Measurements from ENCODE around the gene KLF14.

KLF14 gene

DNA sequence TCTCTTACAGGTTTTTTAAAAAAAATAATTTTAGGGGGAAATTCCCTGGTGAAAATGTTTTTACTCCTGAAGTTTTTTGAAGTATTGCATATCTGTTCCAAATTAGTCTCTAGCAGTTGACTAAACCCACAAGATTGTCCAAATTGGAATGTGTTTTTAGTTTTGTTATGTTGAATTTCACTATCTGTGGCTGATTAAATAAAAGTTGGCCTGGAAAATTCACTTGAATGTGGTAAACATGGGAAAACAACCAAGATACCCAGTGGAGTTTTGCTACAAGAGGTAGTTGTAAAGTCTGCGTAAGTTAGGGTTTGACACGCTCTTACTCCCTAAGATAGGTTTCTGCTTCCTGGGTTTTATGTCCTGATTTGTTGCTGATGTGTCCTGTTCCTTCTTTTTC, 51.0 kb downstream of the KLF14 start:
- no peaks in the 10 kb centered on the region for H3K79me2 ChIP-seq (ENCODE audit: insufficient read depth, low read length)
- no peaks in the 10 kb centered on the region for H3F3A ChIP-seq (ENCODE audit: insufficient read depth)
- no peak overlapping the region for H3K9ac ChIP-seq (ENCODE audit: low read length)
- no peaks in the 10 kb centered on the region for H4K20me1 ChIP-seq (ENCODE audit: low read depth, low read length)
- H3K27ac ChIP-seq (ENCODE audit: low read depth, low read length), result no peak overlapping the region
- TF ChIP-seq, protein P1, sequence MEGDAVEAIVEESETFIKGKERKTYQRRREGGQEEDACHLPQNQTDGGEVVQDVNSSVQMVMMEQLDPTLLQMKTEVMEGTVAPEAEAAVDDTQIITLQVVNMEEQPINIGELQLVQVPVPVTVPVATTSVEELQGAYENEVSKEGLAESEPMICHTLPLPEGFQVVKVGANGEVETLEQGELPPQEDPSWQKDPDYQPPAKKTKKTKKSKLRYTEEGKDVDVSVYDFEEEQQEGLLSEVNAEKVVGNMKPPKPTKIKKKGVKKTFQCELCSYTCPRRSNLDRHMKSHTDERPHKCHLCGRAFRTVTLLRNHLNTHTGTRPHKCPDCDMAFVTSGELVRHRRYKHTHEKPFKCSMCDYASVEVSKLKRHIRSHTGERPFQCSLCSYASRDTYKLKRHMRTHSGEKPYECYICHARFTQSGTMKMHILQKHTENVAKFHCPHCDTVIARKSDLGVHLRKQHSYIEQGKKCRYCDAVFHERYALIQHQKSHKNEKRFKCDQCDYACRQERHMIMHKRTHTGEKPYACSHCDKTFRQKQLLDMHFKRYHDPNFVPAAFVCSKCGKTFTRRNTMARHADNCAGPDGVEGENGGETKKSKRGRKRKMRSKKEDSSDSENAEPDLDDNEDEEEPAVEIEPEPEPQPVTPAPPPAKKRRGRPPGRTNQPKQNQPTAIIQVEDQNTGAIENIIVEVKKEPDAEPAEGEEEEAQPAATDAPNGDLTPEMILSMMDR (IDR thresholded peaks at IDR 0.05; ENCODE audit: insufficient read depth, low read length, poor library complexity, severe bottlenecking), result no peak
- no peak overlapping the region for H3K4me3 ChIP-seq (ENCODE audit: insufficient read depth, low read length, poor library complexity, severe bottlenecking)
- no peaks in the 10 kb centered on the region for H3K36me3 ChIP-seq (ENCODE audit: low read length)
- 0 out of 2 replicates have a peak, but pooled peaks cover 5% of the 10 kb centered on the region for H3K9me3 ChIP-seq (ENCODE audit: insufficient read depth, low read length)
- no peak overlapping the region for H2AFZ ChIP-seq (ENCODE audit: low read depth, low read length, severe bottlenecking)
- H3K27me3 ChIP-seq (ENCODE audit: low read length), result no peaks in the 10 kb centered on the region
- no peaks in the 10 kb centered on the region for H3K9me2 ChIP-seq (replicated peaks; ENCODE audit: insufficient read depth, low read length)
- no peak overlapping the region for H3K4me2 ChIP-seq (ENCODE audit: low read depth, low read length, poor library complexity, severe bottlenecking)
